ENCODE measurements around the gene ZW10. TPM values are rescaled to one million over a fixed set of nuclear protein-coding genes. Genes with fewer than 3 reads are reported as not detected.

ZW10 gene
- total RNA-seq, 2 experiments from 2014 or later, result 2.0 to 2.2 TPM

DNA sequence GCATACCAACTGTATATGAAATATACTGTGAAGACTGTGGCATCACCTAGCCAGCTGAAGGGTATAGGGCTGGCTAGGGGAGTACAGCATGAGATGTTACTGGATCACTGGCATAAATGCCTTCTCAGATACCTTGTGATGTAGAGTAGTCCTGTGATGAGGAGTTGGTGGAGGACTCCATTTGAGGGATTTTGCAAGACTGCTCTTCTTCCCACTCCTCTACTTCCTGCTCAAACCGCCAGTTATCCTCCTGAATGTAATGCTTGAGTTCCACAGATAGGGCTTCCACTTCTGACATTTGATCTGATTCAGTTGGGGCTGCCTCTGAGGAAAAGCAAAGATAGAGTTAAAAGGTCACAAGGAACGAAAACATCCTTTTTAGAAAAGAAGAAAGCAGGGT, 35.4 kb upstream of the ZW10 start:
- Histone ChIP-seq H3K4me1 (ENCODE audit: insufficient read depth, low read length) (no peaks in the 10 kb centered on the region), H3K9me3 (ENCODE audit: control insufficient read depth in 1 of 2, insufficient read depth in 1 of 2, low read length in 2 of 2) (no peaks in the 10 kb centered on the region), H3K27me3 (ENCODE audit: control insufficient read depth in 1 of 2, insufficient read depth in 2 of 2, low read length in 2 of 2) (no peaks in the 10 kb centered on the region), H3K4me3 (ENCODE audit: low read length) (no peak overlapping the region), H3K27ac (ENCODE audit: low read depth in 1 of 2, low read length in 2 of 2) (no peak overlapping the region), H3K36me3 (ENCODE audit: insufficient read depth, low read length) (peaks cover 13% of the 10 kb centered on the region)
- H3K4me1 Mint-ChIP-seq (ENCODE audit: low read depth), result no peaks in the 10 kb centered on the region
- DNase-seq, result no peak
- no peak overlapping the region for H3K4me3 Mint-ChIP-seq
- CTCF ChIA-PET, result no interaction called here
- H3K9me3 Mint-ChIP-seq, result no peaks in the 10 kb centered on the region
- H3K36me3 Mint-ChIP-seq (ENCODE audit: low read depth), result peaks cover 87% of the 10 kb centered on the region
- intact Hi-C loops (cut with DNase I, micrococcal nuclease), result loop anchor here in 1 of 2 experiments (5.0 kb wide), 1 partner anchor 453 kb away; no protein-coding TSS in a partner anchor
- H3K27ac Mint-ChIP-seq, result no peak overlapping the region
- no peak for ATAC-seq (ENCODE audit: poor library complexity)
- POLR2A ChIA-PET, result no interaction called here
- H3K27me3 Mint-ChIP-seq, result no peaks in the 10 kb centered on the region
- TF ChIP-seq, protein P1, sequence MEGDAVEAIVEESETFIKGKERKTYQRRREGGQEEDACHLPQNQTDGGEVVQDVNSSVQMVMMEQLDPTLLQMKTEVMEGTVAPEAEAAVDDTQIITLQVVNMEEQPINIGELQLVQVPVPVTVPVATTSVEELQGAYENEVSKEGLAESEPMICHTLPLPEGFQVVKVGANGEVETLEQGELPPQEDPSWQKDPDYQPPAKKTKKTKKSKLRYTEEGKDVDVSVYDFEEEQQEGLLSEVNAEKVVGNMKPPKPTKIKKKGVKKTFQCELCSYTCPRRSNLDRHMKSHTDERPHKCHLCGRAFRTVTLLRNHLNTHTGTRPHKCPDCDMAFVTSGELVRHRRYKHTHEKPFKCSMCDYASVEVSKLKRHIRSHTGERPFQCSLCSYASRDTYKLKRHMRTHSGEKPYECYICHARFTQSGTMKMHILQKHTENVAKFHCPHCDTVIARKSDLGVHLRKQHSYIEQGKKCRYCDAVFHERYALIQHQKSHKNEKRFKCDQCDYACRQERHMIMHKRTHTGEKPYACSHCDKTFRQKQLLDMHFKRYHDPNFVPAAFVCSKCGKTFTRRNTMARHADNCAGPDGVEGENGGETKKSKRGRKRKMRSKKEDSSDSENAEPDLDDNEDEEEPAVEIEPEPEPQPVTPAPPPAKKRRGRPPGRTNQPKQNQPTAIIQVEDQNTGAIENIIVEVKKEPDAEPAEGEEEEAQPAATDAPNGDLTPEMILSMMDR (IDR thresholded peaks at IDR 0.05), result no peak

DNA sequence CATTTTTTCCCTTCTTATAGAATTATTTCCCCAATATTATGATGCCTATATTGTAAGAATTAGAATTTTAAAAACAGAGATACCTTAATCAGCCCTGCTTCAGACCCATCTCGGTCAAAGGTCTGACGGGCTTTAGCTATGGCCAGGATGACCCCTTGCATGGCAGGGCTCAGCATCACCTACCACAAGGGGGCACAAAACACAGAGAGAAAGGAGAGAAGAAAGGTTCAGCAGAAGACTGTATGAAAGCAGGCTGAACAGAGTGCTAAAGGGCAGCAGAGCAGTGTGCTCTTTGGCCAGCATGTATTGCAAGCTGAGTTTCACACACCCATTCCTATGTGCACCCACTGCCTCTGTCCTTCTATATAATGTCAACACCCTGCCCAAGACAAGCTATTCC, 32.9 kb upstream of the ZW10 start:
- ATAC-seq (ENCODE audit: poor library complexity) (no peak), DNase-seq (peak in 1 of 14 experiments; percentile 4)
- no peaks in the 10 kb centered on the region for H3K4me1 ChIP-seq (ENCODE audit: insufficient read depth, low read length)
- H3K9me3 Mint-ChIP-seq, result no peaks in the 10 kb centered on the region
- no peaks in the 10 kb centered on the region for H3K4me1 Mint-ChIP-seq (ENCODE audit: low read depth)
- H3K27ac Mint-ChIP-seq, result no peak overlapping the region
- H3K27ac ChIP-seq (ENCODE audit: low read depth in 1 of 2, low read length in 2 of 2), result no peak overlapping the region
- CTCF ChIA-PET, result interaction anchor here (0.9 kb wide), 1 partner anchor 10 kb away, joined by 5 read pairs; no protein-coding TSS in a partner anchor
- TF ChIP-seq, protein P1 (IDR thresholded peaks at IDR 0.05), result peak; percentile 22
- H3K27me3 Mint-ChIP-seq, result no peaks in the 10 kb centered on the region
- H3K36me3 ChIP-seq (ENCODE audit: insufficient read depth, low read length), result peaks cover 29% of the 10 kb centered on the region
- H3K27me3 ChIP-seq (ENCODE audit: control insufficient read depth in 1 of 2, insufficient read depth in 2 of 2, low read length in 2 of 2), result no peaks in the 10 kb centered on the region
- intact Hi-C loops (cut with DNase I, micrococcal nuclease), result loop anchor here in 1 of 2 experiments (5.0 kb wide), 1 partner anchor 456 kb away; no protein-coding TSS in a partner anchor
- no peaks in the 10 kb centered on the region for H3K9me3 ChIP-seq (ENCODE audit: control insufficient read depth in 1 of 2, insufficient read depth in 1 of 2, low read length in 2 of 2)
- no peak overlapping the region for H3K4me3 ChIP-seq (ENCODE audit: low read length)
- peaks cover 90% of the 10 kb centered on the region for H3K36me3 Mint-ChIP-seq (ENCODE audit: low read depth)
- POLR2A ChIA-PET, result no interaction called here
- H3K4me3 Mint-ChIP-seq, result no peak overlapping the region

GRCh38 chr11:113805640-113806039, 32.1 kb upstream of the ZW10 start:
- Histone ChIP-seq H3K27me3 (ENCODE audit: control insufficient read depth in 1 of 2, insufficient read depth in 2 of 2, low read length in 2 of 2) (no peaks in the 10 kb centered on the region), H3K27ac (ENCODE audit: low read depth in 1 of 2, low read length in 2 of 2) (no peak overlapping the region), H3K4me3 (ENCODE audit: low read length) (no peak overlapping the region), H3K36me3 (ENCODE audit: insufficient read depth, low read length) (peaks cover 34% of the 10 kb centered on the region), H3K9me3 (ENCODE audit: control insufficient read depth in 1 of 2, insufficient read depth in 1 of 2, low read length in 2 of 2) (no peaks in the 10 kb centered on the region), H3K4me1 (ENCODE audit: insufficient read depth, low read length) (no peaks in the 10 kb centered on the region)
- ChIA-PET POLR2A (no interaction called here), CTCF (interaction anchor here (0.9 kb wide), 1 partner anchor 9 kb away, joined by 5 read pairs; no protein-coding TSS in a partner anchor)
- H3K27ac Mint-ChIP-seq, result no peak overlapping the region
- H3K4me3 Mint-ChIP-seq, result no peak overlapping the region
- TF ChIP-seq, protein P1 (IDR thresholded peaks at IDR 0.05), result no peak
- no peaks in the 10 kb centered on the region for H3K27me3 Mint-ChIP-seq
- H3K4me1 Mint-ChIP-seq (ENCODE audit: low read depth), result no peaks in the 10 kb centered on the region
- intact Hi-C loops (cut with DNase I, micrococcal nuclease), result loop anchor here in 1 of 2 experiments (5.0 kb wide), 1 partner anchor 457 kb away; no protein-coding TSS in a partner anchor
- ATAC-seq (ENCODE audit: poor library complexity) (no peak), DNase-seq (no peak)
- no peaks in the 10 kb centered on the region for H3K9me3 Mint-ChIP-seq
- H3K36me3 Mint-ChIP-seq (ENCODE audit: low read depth), result peaks cover 90% of the 10 kb centered on the region

Data from CD4-positive, alpha-beta T cell (primary cell).